Activated CD8-positive, alpha-beta memory T cell treated with anti-CD3 and anti-CD28 coated beads for 1 hour (primary cell): ENCODE measurements around the gene CDK13.

Experiments
- DNase-seq, 2 donors: peaks; one replicate each; pipeline ENCODE4 v3.0.0-alpha.2; 2020; ENCODE audit warnings: low read depth in 1 of 2; ENCODE audit errors: extremely low read depth in 1 of 2

The CDK13 gene

DNA sequence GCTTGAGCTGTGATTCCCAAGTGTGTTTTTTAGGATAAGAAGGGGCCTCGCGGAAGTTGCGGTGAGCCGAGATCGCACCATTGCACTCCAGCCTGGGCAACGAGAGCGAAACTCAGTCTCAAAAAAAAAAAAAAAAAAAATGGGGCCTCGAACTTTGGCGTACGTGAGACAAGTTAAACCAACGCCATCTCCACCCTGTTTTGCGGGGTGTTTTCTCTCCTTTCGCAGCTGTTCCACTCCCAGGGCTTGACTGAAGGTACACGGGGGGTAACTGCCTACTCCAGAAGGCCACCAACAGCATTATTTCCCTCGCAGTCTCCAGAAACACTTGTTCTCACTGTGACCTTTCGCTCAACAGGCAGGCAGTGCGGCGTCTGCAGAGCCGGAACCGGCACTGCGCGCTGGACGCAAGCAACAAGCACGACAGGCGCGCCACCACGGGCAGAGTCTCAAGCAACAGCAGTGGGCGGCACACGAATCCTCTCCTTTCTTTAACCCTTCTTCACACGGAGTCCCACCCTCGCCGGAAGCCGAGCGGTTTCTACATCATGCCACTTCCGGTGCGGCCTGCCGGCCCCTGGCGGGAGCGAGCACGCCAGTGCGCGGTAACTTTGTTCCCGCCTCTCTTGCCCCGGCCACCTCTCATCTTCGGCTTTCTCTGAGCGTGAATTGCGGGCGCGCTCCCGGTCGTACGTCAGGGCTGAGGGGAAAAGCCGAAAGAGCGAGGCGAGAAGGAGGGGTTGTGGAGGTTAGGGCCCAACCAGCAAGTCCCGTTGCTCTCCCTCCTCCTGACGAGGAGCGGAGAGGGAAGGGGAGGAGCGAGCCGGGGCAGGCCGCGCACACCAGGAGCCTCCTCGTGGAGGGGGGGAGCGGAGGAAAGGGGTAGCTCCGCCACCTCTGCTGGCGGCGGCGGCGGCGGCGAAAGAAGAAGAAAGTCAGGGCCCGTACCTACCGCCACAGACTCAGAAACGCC, 814 bp upstream of the CDK13 start:
- DNase-seq: peak; percentile 93 to 96

DNA sequence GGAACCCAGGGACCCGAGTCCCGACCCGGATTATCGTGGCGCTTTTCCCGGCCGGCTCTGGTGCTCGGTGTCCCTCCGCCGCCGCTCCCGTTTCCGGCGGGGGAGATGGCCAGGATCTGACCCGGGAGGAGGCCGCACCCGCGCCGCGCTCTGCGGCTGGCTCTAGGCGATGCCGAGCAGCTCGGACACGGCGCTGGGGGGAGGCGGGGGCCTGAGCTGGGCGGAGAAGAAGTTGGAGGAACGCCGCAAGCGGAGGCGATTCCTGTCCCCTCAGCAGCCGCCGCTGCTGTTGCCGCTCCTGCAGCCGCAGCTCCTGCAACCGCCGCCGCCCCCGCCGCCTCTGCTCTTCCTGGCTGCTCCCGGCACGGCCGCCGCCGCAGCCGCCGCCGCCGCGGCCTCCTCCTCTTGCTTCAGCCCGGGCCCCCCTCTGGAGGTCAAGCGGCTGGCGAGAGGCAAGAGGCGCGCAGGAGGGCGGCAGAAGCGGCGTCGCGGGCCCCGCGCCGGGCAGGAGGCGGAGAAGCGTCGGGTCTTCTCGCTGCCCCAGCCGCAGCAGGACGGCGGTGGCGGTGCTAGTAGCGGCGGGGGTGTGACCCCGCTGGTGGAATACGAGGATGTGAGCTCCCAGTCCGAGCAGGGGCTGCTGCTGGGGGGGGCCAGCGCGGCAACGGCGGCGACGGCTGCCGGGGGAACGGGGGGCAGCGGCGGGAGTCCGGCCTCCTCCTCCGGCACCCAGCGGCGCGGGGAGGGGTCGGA, 593 bp downstream of the CDK13 start:
- peak in 1 of 2 donors; percentile 24 for DNase-seq

DNA sequence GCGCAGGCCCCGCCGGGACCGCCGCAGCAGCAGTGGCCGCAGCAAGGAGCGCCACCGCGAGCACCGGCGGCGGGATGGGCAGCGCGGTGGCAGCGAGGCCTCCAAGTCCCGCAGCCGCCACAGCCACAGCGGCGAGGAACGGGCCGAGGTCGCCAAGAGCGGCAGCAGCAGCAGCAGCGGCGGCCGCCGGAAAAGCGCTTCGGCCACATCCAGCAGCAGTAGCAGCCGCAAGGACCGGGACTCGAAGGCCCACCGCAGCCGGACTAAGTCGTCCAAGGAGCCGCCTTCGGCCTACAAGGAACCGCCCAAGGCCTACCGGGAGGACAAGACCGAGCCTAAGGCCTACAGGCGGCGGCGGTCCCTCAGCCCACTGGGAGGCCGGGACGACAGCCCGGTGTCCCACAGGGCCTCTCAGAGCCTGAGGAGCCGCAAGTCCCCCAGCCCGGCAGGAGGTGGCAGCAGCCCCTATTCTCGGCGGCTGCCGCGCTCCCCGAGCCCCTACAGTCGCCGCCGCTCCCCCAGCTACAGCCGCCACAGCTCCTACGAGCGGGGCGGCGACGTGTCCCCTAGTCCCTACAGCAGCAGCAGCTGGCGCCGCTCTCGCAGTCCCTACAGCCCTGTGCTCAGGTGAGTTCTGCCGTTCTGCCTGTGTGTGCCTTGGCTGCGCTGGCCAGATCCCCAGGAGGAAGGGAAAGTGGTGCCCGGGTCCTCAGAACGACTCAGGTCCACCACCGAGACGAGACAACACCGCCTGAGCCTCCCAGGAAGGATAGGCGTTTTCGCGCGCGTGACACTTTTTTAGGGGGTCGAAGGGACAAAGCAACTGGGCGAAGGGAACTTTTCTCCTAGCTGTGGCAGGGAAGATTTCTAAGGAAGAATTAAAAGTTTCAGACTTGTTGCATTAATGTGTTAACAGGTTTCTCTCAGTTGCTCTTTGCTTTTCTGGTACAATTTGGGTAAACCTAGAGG, 1.5 kb downstream of the CDK13 start:
- peak; percentile 35 to 54 for DNase-seq

DNA sequence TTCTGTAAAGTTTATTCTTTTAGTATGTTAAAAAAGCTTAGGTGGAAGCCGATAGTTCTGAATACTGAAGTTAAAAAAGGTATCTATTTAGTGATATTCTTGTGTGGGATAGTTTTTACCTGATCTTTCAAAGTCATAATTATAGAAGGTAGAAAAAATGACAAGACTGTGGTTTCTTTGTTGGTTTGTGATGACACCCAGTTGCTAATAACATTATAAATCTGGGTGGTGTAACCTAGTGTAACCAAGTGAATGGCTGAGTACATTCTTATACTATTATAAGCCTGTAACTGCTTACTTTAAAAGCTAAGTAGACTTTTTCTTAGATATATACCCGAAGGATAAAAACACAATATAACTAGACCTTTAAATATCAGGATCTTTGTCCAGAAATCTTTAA, 2.3 kb downstream of the CDK13 start:
- DNase-seq: no peak

DNA sequence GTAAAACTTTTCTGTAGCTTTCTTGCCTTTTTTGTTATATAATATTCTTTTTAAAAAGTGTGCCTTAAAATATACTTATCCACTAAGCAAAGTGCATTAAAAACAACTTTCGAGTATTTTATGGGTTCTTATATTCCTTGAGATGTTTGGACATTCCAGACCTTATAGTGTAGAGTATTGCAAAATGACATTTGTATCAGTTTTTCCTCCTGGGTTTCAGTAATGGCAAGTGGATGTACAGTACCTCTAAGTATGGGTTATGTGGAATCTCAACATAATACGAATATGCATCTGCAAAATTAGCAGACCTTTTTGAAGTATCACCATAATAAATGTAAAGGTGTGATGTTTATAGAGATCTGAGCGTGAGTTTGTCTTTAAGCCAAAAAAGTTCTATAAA, 2.7 kb downstream of the CDK13 start:
- no peak for DNase-seq

DNA sequence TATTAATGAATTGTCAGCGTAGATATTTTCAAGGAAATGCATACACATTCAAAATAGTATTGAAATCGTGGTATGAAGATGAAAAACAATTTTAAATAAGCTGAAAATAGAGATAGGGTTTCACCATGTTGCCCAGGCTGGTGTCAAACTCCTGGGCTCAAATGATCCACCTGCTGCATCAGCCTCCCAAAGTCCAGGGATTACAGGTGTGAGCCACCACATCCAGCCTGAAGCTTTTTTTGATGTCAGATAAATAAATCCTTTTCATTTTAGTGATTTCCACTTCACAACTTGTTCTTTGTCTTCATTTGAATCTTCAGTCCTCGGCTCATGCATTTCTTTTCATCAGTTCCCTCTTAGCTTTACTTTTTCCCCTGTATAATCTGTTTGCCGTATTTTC, 4.6 kb downstream of the CDK13 start:
- no peak for DNase-seq

DNA sequence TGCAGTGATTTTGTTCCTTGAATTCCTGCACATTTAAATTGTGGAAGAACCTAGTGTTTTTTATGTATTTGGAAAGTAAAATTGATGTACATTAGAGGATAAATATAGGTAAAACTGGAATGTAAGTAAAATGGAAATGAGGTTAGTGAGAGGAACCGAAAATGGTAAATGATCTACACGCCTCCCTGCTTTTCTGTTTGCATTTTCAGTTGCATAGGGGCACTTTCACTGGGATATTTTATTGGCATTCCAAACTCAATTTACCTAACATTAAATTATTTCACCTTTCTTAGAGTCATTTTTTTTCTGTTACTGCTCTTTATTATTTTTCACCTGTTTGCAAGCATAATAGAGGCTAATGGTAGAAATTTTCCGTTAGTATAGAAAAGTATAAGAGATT, 8.0 kb downstream of the CDK13 start:
- DNase-seq: no peak

DNA sequence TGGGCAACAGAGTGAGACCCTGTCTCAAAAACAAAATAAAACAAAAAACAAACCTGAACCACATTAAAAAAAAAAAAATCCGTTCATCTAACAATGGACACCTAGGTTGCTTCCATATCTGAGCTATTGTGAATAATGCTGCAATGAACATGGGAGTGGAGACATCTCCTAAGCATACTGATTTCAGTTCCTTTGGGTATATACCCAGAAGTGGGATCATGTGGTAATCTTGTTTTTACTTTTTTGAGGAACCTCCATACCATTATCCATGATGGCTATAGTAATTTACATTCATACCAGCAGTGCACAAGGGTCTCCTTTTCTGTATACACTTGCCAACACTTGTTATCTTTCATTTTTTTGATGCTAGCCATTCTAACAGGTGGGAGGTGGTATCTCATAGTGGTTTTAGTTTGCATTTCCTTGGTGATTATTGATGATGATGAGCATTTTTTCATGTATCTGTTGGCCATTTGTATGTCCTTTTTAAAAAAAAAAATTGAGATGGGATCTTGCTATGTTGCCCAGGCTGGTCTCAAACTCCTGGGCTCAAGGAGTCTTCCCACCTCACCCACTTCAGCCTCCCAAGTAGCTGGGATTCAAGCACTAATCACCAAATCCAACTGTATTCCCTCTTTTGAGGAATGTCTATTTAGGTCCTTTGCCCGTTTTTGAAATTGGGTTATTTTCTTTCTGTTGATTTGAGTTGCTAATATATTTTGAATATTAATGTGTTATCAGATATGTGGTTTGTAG, 17.5 kb downstream of the CDK13 start:
- no peak for DNase-seq

DNA sequence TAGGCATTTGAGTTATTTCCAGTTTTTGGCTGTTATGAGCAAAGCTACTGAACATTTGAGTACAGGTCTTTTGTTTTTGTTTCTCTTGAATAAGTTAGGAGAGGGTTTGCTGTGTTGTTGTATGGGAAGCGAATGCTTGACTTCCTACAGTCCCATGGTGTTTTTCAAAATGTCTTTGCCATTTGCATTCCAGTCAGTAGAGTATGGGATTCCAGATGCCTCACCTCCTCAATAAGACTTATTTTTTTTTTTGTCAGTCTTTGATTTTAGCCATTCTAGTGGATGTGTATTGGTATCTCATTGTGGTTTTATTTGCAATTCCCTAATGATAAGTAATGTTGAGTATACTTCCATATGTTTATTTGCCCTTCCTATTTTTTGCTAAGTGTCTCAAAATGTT, 19.4 kb downstream of the CDK13 start:
- no peak for DNase-seq

DNA sequence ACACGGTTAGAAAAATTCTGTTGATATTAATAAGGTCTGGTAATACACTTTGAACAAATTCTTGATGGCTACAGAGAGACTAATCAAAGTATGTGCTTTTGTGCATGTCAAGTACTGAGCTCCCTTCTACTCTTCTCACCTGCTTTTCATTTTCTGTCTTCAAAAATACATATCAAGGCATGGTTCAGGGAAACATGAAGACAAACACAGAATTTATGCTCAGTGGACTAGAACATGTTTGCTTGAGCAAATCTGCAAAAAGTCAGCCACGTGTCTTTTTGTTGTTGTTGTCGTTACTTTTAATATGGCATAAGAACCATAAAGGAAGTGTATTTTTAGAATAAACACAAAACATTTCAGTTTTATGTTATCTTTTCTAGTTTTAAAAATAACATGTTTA, 21.9 kb downstream of the CDK13 start:
- DNase-seq: no peak

DNA sequence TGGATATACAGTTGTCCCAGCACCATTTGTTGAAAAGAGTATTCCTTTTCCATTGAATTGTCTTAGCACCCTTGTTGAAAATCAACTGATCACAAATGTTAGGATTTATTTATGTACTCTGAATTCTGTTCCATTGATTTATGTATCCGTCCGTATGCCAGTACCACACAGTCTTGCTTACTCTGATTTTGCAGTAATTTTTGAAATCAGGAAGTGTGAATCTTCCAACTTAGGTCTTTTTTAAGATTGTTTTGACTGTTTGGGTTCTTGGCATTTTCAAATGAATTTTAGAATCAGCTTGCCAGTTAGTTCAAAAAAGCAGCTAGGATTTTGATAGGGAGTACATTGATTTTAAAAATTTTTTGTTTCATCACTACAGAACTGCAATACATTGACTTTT, 23.7 kb downstream of the CDK13 start:
- no peak for DNase-seq

DNA sequence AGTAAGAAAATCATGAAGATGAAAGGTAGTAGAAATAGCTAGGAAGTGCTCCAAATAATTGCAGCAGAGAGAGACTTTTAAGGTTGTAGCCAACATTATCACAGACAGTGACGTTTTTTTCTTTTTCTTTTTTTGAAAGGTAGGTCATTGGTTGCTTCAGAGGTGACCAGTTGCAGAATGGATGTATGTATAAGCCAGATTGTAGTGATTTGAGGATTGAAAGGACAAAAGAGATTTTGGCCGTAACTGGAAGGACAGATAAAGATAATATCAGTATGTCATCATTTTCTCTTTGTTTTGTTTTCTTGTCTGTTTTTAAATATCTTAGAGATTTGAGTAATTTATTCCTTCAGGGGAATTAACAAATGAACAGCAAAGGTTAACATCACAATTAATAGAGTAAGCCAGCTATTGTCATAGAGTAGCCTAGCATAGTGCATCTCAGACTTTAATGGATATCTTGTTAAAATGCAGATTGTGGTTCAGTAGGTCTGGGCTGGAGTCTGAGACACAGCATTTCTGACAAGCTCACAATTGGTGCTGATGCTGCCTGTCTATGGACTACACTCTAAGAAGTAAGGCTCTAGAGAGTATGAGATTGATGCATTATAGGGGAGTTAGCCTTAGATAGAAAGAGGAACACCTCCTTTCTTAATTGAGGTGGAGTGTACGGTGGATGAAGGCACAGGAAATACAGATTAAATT, 28.3 kb downstream of the CDK13 start:
- DNase-seq: no peak

DNA sequence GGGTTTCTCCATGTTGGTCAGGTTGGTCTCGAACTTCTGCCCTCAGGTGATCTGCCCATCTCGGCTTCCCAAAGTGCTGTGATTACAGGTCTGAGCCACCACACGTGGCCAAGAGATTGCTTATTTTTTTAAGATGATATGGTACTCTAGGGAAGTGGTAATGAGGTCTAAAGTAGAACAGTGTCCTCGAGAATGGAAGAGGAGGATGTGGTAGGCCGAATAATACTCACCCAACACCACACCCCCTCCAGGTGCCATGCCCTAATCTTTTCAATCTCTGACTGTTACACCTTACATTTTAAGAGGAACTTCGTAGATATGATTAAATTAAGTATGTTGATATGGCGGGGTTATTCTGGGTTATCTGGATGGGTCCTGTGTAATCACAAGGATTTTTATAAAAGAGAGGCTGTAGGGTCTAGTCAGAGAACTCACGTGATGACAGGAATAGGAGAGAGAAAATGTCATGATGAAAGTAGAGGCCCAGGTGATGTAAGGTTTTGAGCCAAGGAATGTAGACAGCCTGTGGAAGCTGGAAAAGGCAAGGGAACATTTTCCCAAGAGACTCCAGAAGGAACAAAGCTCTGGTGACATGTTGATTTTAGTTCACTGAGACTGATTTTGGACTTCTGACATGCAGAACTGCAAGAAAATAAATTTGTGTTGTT, 29.5 kb downstream of the CDK13 start:
- DNase-seq: no peak

DNA sequence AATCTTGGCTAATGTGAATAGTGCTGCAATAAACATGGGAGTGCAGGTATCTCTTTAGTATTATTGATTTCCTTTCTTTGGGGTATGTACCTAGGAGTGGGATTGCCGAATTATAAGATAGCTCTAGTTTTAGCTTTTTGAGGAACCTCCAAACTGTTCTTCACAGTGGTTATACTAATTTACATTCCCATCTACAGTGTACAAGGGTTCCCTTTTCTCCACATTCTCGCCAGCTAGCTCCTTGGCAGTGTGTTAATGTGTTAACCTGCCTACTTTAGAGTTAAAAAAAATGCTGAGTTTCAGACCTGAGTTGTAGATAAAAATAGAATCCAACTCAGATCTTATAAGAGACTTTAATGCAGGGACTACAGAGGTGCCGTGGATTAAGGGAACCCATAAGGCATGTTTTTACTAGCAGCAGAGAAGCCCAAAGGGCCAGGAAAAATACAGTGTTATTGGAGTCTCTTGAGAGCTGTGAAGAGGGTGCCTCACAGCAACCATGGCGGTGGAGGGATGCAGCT, 35.4 kb downstream of the CDK13 start:
- no peak for DNase-seq

DNA sequence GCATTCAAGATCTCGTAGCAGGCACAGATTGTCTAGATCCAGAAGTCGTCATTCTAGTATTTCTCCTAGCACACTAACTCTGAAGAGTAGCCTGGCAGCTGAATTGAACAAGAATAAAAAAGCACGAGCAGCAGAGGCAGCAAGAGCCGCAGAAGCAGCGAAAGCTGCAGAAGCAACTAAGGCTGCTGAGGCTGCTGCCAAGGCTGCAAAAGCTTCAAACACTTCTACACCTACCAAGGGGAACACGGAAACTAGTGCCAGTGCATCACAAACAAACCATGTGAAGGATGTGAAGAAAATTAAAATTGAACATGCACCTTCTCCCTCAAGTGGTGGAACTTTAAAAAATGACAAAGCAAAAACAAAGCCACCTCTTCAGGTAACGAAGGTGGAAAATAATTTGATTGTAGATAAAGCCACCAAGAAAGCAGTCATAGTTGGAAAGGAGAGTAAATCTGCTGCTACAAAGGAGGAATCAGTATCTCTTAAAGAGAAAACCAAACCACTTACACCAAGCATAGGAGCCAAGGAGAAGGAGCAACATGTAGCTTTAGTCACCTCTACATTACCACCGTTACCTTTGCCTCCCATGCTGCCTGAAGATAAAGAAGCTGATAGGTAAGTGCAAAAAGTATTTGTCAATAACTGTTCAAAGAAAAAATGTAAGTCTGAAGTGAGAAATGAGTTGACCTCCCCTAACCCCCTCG, 37.7 kb downstream of the CDK13 start:
- no peak for DNase-seq

DNA sequence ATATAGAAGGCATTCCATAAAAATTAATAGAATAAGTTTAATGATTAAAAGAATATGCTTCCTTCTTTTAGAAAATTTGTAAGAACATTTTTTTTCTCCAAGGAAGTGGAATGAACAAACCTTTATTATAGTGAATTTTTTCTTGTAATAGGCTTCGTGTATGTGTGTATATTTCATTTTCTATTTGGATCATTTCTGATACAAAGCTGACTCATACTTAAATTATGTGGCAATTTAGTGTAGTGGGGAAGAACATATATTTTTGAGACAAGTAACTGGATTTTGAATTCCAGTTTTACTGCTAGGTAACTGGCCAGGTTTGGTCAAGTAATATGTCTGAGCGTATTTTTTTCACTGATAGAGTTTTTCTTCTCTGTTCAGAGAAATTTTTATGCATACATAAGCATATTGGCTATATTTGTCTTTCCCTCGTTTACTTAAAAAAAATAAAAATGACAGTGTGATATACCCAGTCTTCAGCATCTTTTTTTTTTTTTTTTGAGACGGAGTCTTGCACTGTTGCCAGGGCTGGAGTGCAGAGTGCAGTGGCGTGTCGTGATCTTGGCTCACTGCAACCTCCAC, 50.8 kb downstream of the CDK13 start:
- DNase-seq: no peak

DNA sequence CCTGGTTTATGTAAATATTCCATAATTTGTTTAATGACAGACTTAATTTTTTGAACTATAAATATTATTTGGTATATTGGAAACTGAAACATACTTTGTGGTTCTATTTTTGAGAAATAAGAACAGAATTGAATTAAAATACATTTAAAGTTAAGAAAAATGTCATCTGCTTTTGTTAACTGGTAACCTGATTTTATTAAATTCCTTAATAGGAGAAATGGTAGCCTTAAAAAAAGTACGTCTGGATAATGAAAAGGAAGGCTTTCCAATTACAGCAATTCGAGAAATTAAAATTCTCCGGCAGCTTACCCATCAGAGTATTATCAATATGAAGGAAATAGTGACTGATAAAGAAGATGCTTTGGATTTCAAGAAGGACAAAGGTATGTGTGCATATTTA, 51.6 kb downstream of the CDK13 start:
- no peak for DNase-seq

DNA sequence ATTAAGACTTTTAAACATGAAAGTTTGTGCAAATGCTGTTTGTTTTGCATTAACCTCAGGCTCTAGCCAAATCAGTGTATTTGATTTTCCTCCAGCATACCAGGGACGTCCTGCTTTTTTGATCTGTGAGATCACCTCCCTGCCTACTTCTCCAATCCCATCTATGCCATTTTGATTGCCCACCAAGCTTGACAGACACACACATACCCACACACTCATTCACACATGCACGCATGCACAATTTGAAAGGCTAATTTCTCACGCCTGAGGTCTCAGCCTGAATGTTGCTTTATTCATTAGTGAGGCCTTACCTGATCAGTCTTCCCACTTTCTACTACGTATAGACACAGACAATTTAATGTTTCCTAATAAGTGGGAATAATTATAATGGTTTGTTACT, 53.5 kb downstream of the CDK13 start:
- no peak for DNase-seq
